ENCODE results near the gene NT5C3B.

Gene NT5C3B

DNA sequence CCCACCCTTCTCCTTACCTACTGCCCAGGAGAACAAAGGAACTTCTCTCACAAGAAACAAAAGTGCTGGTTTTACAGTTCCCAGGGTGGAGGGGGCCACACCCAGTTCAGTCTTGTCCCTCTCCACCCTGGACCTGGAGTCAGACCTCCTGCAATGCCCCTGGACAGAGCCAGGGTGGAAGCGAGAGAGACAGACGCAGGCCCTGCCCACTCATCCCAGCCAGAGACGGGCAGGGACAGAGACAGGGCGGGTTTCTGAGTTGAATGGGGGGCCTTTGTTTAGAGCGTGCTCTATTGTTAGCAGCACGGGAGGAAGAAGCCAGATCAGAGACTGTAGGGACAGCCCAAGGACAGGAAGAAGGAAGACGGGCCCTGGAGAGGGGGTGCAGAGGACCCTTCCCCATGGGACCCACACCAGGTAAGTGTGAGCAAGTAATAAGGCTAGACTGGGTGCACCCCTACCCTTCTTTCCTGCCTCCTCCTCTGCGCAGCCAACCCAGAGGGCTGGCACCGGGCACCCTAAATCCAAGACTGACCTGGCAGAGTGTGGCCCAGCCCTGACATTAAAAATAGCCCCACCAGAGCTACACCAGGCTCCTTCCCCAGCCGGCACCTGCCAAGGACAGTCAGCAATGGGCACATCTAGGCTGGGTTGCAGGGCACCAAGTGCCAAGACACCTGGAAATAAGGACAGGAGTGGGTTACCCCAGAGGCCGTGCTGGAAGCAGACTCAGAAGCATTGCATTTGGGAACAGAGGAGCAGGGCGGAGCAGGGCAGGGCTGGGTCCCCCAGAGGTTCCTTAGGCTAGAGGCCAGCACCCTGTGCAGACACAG, 60.4 kb downstream of the NT5C3B start:
- no peaks in the 10 kb centered on the region for H3K4me1 ChIP-seq (ENCODE audit: low read length)
- no peaks in the 10 kb centered on the region for H4K20me1 ChIP-seq (ENCODE audit: insufficient read depth, low read length)
- no peak for DNase-seq
- no peak overlapping the region for H2AFZ ChIP-seq (ENCODE audit: low read length)
- TF ChIP-seq, protein P1, sequence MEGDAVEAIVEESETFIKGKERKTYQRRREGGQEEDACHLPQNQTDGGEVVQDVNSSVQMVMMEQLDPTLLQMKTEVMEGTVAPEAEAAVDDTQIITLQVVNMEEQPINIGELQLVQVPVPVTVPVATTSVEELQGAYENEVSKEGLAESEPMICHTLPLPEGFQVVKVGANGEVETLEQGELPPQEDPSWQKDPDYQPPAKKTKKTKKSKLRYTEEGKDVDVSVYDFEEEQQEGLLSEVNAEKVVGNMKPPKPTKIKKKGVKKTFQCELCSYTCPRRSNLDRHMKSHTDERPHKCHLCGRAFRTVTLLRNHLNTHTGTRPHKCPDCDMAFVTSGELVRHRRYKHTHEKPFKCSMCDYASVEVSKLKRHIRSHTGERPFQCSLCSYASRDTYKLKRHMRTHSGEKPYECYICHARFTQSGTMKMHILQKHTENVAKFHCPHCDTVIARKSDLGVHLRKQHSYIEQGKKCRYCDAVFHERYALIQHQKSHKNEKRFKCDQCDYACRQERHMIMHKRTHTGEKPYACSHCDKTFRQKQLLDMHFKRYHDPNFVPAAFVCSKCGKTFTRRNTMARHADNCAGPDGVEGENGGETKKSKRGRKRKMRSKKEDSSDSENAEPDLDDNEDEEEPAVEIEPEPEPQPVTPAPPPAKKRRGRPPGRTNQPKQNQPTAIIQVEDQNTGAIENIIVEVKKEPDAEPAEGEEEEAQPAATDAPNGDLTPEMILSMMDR (IDR thresholded peaks at IDR 0.05; ENCODE audit: low read length), result no peak
- no peak for TF ChIP-seq EZH2 (optimal IDR thresholded peaks at IDR 0.05; ENCODE audit: low read depth, low read length)
- no peak for TF ChIP-seq EZH2phosphoT487 (IDR thresholded peaks at IDR 0.05; ENCODE audit: low read length)
- H3F3A ChIP-seq (ENCODE audit: insufficient read depth, low read length), result no peaks in the 10 kb centered on the region
- no peak overlapping the region for H3K9ac ChIP-seq (ENCODE audit: low read length)
- H3K4me2 ChIP-seq (ENCODE audit: low read depth, low read length), result no peak overlapping the region
- no peaks in the 10 kb centered on the region for H3K79me2 ChIP-seq (ENCODE audit: low read length)
- no peaks in the 10 kb centered on the region for H3K36me3 ChIP-seq (replicated peaks; ENCODE audit: insufficient read depth, low read length)
- H3K4me3 ChIP-seq (ENCODE audit: low read length), result no peak overlapping the region
- H3K27me3 ChIP-seq (replicated peaks; ENCODE audit: insufficient read depth, low read length), result no peaks in the 10 kb centered on the region
- no peak overlapping the region for H3K27ac ChIP-seq (ENCODE audit: low read length)
- no peaks in the 10 kb centered on the region for H3K9me3 ChIP-seq (replicated peaks; ENCODE audit: insufficient read depth, low read length)
- H3K9me2 ChIP-seq (replicated peaks; ENCODE audit: insufficient read depth, low read length), result no peaks in the 10 kb centered on the region
